Measurements from ENCODE around the gene MECR. TPM values are rescaled to one million over a fixed set of nuclear protein-coding genes. Genes with fewer than 3 reads are reported as not detected.

The MECR gene
- total RNA-seq, 1 donor from 2014 or later = 16.9 TPM

- no peaks in the 10 kb centered on the region for H3K9me3 ChIP-seq
- no peak overlapping the region for H3K27ac ChIP-seq
- TF ChIP-seq, protein P1, sequence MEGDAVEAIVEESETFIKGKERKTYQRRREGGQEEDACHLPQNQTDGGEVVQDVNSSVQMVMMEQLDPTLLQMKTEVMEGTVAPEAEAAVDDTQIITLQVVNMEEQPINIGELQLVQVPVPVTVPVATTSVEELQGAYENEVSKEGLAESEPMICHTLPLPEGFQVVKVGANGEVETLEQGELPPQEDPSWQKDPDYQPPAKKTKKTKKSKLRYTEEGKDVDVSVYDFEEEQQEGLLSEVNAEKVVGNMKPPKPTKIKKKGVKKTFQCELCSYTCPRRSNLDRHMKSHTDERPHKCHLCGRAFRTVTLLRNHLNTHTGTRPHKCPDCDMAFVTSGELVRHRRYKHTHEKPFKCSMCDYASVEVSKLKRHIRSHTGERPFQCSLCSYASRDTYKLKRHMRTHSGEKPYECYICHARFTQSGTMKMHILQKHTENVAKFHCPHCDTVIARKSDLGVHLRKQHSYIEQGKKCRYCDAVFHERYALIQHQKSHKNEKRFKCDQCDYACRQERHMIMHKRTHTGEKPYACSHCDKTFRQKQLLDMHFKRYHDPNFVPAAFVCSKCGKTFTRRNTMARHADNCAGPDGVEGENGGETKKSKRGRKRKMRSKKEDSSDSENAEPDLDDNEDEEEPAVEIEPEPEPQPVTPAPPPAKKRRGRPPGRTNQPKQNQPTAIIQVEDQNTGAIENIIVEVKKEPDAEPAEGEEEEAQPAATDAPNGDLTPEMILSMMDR (IDR thresholded peaks at IDR 0.05) = no peak
- no peak for TF ChIP-seq POLR2A (IDR thresholded peaks at IDR 0.05)
- no peak for TF ChIP-seq POLR2AphosphoS5 (IDR thresholded peaks at IDR 0.05; ENCODE audit: insufficient read depth in 1 of 2, low read depth in 1 of 2)
- intact Hi-C loops (cut with DNase I) = no loop called here
- H3K4me1 ChIP-seq = no peaks in the 10 kb centered on the region
- H3K36me3 ChIP-seq = peaks cover 0 to 66% of the 10 kb centered on the region in 2 donors
- no peak overlapping the region for H3K4me3 ChIP-seq
- no peak for DNase-seq (ENCODE audit: extremely low spot score in 2 of 2)
- H3K27me3 ChIP-seq = no peaks in the 10 kb centered on the region
Measured at GRCh38 chr1:29145739-29146437, 84.8 kb downstream of the MECR start.

GRCh38 chr1:29144178-29144577 lies 86.6 kb downstream of the MECR start:
- H3K4me1 ChIP-seq = no peaks in the 10 kb centered on the region
- H3K27me3 ChIP-seq = no peaks in the 10 kb centered on the region
- no peak overlapping the region for H3K27ac ChIP-seq
- intact Hi-C loops (cut with DNase I) = no loop called here
- DNase-seq (ENCODE audit: extremely low spot score in 2 of 2) = no peak
- H3K4me3 ChIP-seq = no peak overlapping the region
- H3K9me3 ChIP-seq = no peaks in the 10 kb centered on the region
- H3K36me3 ChIP-seq = peaks cover 0 to 50% of the 10 kb centered on the region in 2 donors
- TF ChIP-seq, protein P1 (IDR thresholded peaks at IDR 0.05) = no peak
- TF ChIP-seq POLR2A (IDR thresholded peaks at IDR 0.05) = no peak
- TF ChIP-seq POLR2AphosphoS5 (IDR thresholded peaks at IDR 0.05; ENCODE audit: insufficient read depth in 1 of 2, low read depth in 1 of 2) = no peak

DNA sequence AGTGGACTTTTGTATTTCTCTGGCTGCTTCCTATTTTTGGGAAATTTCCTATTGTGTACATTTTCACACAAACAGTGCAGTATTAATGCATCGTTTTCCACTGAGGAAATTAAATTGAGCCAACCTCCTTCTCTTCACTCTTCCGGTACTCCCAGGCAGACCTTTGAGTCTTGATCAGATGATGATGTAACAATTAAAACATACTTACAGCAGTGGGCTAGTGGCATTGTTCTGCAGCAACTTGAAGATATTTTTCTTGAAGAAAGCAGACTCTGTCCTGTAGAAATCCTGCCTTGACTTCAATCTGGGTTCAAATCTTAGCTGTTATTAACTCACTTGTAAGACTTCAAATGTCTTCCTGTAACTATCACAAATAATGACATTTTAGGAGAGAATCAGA lies 88.0 kb downstream of the MECR start:
- Histone ChIP-seq H3K9me3 (no peaks in the 10 kb centered on the region), H3K27me3 (no peaks in the 10 kb centered on the region), H3K27ac (no peak overlapping the region), H3K36me3 (peaks cover 0 to 35% of the 10 kb centered on the region in 2 donors), H3K4me1 (no peaks in the 10 kb centered on the region), H3K4me3 (no peak overlapping the region)
- TF ChIP-seq POLR2A (IDR thresholded peaks at IDR 0.05) (no peak), POLR2AphosphoS5 (IDR thresholded peaks at IDR 0.05; ENCODE audit: insufficient read depth in 1 of 2, low read depth in 1 of 2) (no peak)
- TF ChIP-seq, protein P1 (IDR thresholded peaks at IDR 0.05) = no peak
- intact Hi-C loops (cut with DNase I) = no loop called here
- no peak for DNase-seq (ENCODE audit: extremely low spot score in 2 of 2)

Small RNAs within 50 kb of the gene (small RNA-seq; reads per million reads assigned to genes)
- gene RF02271 = not detected

Other genes with a start within 250 kb of the MECR start
- 25.8 TPM for gene TMEM200B, start 107.0 kb downstream of the MECR start, total RNA-seq
- 67.8 TPM for gene SRSF4, start 49.0 kb downstream of the MECR start, total RNA-seq
- 37.3 TPM for gene PTPRU, start 5.6 kb upstream of the MECR start, total RNA-seq

All from vagina (tissue), 2 donors.